Activated T-cell treated with anti-CD3 and anti-CD28 coated beads for 48 hours (primary cell): ENCODE data around the gene ZNF236.
"Not testable (repeated sequence)": the region's sequence is repeated elsewhere in the genome, so short reads cannot be mapped to it uniquely, and the experiment has no call there.

Source experiments
- DNase-seq: peaks from one replicate; pipeline ENCODE4 v3.0.0-alpha.2; 2020; ENCODE audit warnings: low read depth

ZNF236 gene

DNA sequence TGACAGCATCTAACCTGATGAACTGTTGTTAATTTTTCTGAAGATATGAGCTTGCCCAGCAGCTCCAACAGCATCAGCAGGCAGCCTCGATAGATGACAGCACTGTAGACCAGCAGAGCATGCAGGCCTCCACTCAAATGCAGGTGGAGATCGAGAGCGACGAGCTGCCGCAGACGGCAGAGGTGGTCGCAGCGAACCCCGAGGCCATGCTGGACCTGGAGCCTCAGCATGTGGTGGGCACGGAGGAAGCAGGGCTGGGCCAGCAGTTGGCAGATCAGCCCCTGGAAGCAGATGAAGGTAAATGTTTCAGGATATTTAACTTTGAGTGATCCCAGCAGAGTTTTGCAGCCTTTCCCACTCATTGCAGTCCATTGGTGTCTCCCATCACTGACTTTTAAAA, 85.9 kb downstream of the ZNF236 start:
- DNase-seq = no peak

DNA sequence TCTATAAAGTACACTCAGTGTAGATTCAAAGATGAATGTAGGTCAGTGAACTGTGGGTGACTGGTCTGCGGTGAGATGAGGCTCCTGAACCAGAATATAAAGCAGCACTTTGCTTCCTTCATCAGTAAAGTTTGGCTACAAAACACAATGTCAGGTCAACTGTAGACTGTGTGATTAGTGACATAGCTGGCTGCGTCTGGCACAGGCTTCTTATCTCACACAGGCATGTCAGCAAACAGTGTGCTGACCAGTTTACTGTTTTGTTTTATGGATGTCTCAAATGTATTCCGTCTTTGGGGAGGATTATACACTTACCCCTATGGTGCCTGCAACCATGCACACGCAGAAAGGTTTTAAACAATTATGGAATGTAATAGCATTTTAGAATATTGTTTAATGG, 87.1 kb downstream of the ZNF236 start:
- no peak for DNase-seq

DNA sequence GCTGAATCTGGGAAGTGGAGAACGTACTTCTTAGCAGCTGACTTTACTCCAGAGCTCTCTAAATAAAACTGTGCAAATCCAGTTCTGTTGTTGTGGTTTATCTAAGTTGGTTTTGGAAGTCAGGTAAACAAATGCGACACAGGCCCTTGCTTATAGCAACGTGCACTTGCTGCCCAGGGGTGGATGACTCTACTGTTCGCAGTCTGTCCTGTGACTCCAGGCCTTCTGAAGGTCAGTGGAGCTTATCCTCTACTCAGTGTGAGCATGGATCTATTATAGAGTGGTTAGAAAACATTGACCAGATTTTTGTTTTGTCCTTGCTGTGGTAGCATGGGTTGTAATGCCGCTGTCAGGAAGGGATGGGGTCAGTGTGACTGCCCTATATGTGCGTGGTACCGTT, 89.1 kb downstream of the ZNF236 start:
- DNase-seq = no peak

DNA sequence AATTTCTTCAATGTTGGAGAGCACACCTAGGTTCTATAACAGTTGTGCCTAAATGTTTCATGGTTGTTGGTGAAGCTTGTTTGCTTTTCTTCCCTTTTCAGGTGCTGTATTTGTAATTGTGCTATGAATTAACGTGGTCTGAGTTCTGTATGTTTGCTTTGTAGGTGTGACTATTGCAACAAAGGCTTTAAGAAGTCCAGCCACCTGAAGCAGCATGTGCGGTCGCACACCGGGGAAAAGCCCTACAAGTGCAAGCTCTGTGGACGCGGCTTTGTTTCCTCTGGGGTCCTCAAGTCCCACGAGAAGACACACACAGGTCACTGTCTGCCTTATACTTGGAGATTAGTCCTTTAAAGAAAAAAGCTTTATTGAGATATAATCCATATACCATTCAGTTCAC, 91.2 kb downstream of the ZNF236 start:
- no peak for DNase-seq

DNA sequence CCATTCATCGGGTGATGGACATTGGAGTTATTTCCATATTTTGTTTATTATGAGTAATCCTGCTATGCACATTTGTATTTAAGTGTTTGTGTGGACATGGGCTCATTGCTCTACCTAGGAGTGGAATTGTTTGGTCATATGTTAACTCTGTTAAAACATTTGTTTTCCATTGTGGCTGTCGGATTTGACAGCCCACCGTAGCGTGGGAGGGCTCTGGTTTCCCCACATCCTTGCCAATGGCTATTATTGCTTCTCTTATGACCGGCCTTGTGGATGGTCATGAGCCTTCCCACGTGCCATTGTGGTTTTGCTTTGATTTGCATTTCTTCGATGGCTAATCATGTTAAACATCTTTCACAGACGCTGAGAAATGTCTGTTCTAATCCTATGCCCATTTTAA, 92.0 kb downstream of the ZNF236 start:
- no peak for DNase-seq

DNA sequence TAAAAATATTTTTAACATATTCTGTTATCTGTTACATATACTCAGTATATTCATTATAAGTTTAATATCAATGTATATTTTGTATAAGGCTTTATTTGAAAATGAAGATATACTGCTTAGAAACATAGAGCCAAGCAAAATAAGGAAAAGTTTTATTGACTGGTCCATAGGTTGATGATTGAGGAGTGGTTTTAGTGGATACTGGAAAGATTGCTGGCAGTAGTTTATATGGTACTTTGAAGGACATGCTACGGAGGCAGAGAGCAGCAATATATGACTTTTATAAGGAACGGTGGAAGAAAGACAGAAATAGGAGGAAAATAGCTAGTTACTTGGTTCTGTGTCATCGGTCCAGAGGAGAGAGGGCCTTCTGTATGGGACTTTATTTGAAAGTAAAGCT, 92.4 kb downstream of the ZNF236 start:
- DNase-seq = no peak

DNA sequence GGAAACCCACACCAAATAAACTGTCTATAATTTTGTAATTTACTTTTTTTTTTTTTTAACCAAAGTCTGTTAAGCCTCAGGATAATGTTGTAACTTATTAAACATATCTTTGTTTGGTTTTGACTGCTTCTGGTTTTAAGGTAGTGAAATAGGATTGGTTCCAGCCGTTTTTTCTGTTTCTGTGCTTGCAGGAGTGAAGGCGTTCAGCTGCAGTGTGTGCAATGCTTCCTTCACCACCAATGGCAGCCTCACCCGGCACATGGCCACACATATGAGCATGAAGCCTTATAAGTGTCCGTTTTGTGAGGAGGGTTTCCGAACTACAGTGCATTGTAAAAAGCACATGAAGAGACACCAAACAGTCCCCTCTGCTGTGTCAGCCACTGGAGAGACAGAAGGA, 93.1 kb downstream of the ZNF236 start:
- no peak for DNase-seq

DNA sequence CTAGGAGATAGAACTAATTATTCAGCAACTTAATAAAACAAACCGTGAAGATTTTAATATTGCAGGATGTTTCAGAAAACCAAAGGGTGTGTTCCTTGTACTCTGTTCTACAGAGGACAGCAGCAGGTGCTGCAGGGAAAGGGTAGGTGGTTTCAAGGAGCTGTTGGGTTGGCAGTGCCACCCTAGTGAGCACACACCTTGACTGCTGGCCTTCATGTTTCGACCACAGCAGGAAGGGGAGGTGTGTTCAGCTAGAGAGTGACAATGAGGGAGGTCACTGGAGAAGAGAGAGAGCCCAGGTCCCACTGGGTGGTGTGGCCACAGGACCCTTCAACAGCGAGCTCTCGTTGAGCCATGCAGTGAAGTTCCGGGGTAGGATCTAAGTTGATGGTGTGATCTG, 98.6 kb downstream of the ZNF236 start:
- DNase-seq = no peak

DNA sequence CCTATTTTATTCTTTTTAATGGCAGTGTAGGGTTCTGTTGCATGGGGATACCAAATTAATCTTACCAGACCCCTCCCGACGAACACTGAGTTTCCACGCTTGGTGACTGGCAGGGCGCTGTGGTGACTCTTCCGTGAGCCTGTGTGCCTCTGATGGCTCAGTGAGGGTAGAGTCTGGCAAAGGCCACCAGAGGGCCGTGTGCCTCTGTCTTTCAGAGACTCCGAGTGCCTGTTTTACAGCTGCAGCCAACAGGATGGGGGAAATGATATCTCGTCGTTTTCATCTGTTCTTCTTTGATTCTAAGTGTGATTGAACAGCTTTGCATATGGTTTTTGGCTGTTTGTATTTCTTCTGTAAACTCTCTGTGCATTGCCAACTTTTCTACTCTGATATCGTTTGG, 99.8 kb downstream of the ZNF236 start:
- DNase-seq = peak; percentile 27

DNA sequence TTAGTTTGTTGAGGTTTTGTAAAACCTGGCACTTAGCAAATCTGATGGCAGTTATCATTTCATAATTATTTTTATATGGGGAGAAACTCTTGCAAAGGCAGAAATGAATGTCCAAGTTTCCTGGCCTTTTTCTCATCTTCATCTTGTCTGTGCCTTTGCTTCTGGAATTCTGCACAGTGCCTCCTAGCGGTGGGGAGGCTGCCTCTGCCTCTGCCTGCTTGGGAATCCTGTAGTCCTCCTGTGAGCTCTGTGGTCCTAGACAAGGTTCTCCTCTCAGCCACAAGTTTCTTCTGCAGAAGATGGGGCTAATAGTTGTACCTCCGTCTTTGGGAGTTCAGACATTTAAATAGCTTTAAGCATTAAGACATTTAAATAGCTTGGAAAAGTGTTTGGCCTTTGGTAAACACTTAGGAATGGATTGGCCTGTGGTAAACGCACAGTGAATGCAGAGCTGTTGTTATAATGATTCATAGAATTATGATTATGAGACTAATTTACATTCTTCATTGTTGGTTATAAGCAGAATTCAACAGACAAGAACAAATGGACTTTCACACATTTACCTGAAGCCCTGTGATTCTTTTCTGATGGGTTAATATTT, 101.2 kb downstream of the ZNF236 start:
- DNase-seq = no peak

DNA sequence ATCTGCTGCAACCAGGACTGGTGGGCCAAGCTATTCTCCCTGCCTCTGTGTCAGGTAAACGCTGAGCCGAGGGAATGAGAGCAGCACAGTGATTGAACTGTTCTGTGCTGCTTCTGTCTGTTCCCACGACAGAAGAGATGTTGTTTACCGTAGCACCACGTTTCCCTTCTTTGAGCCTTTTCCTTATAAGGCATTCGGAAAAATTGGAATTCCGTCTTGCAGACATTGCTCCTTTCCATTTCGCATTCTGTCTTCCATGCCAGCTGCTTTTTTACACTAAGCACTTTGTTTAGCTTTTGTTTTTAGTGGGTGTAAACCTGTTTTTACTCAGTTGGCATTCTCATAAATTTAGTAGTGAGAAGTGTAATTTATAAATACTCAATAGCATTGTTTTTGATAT, 103.1 kb downstream of the ZNF236 start:
- no peak for DNase-seq

DNA sequence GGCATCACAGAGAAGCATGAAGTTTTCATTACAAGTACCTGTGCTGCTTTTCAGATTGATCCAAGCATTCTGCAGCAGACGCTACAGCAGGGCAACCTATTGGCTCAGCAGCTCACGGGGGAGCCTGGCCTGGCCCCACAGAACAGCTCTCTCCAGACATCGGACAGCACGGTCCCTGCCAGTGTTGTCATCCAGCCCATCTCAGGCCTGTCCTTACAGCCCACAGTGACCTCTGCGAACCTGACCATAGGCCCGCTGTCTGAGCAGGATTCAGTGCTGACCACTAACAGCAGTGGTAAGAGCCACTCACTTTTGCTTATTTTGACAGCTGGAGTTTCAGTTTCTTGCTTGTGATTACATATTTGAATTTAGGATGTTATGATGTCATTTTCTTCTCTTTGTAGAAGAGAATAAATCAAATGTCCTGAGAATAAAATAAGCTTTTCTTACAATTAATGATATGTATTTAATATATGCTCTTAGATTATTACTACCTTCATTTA, 104.9 kb downstream of the ZNF236 start:
- no peak for DNase-seq

DNA sequence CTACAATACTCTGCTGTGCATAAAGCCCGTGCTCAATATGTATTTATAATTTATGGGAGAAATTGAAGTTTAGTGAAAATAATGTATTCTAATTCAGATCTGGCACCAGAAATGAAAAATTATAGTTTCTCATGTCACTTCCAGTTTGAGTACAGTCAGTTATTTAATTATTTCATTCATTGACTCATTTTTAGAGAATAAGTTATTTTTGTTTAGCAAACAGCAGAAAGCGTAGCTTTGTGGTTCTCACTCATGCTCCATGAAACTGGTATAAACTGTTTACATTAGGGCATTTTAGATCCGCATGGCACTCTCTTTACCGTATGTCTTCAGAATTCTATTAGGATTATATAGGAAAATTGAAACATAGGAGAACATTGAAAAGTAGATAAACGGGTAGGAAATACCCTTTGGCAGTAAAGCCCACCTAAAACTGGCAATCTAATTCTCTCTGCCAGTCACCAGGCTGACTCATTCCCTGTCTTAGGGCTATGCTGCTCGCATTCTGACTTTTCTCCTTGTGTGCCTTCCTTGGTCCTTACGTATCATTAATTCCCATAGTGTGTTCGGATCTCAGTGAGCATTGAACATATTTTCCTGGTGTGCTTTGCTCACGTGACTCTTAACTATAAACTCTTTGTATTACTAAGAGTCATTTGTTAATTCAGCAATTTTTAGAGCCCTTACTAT, 106.0 kb downstream of the ZNF236 start:
- DNase-seq = no peak

DNA sequence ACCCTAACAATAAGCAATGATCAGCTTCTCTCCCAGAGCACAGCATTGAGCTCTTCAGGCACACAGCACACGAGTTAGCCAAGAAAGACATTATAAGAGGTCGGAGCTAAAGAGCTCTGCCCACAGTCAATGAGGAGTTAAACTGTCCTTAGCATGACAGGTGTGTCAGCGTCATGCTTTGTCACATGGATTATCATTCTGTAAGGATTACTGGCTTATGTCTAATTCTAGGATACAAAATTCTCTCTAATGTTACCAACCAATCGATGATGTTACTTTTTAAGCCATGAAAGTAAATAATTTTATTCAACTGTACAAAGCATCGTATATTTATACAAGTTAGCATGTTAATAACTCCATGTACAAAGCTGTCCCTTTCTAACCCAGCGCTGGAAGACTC, 108.8 kb downstream of the ZNF236 start:
- DNase-seq = no peak

DNA sequence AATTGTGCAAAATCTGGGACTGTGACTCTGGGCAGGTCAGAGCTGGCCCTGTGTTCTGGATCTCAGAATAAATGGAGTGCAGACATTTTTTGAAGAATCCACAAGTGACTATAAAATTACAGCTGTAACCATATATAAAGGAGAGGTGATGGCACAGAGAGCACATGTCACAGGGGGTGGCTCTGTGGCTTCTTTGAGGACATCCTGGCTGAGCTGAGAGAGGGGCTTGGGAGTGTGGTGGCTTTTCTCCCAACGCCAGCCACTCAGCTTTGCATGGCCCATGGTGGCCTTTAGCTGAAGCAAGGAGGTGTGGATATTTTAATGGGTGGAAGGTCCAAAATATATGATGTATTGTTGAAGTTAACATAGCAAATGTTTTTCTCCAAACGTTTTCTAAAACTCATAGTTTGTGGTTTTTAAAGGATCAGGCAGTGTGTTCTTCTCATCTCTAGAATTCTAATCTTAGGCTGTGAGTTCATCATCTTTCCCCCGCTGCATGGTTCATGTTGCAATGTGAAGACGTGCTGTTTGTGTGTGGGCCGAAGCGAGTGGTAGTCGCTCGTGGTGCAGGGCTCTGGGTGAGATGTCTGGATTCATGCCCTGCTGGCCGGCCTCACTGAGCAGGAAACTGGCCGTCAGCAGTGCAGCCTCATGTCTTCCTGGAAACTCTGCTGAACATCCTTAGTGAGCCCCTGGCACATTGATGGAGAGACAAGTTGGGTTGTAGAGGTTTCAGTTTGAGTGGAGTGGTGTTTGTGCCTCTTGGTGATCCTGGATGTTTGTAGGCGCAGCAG, 109.9 kb downstream of the ZNF236 start:
- no peak for DNase-seq

DNA sequence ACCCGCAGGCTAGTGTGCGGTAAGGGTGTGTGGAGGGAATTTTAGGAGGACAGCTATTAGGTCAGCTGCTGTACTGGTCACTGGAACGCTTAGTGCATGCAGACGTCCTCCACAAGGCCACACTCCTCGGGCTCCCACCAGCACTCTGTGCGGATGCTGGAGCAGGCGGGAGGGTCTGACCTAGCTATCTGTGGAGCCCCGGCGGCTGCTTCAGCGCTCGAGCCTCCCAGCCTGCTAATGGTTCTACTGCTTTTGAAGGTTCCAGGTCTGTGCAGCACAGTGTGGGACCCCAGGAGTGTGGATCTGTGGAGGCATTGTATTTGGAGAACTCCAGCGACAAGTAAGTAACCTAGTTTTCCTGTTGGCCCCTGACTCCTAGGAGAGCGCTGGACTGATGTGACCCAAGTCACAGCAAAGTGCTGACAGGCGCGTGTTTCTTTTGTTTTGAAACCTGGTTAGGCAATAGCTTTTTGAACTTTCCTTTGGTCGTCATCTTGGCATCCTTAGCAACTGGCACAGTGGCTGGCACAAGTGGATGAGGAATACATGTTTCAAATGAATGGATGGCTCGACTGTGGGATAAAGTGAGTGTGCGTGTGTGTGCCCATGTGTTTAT, 113.5 kb downstream of the ZNF236 start:
- no peak for DNase-seq

DNA sequence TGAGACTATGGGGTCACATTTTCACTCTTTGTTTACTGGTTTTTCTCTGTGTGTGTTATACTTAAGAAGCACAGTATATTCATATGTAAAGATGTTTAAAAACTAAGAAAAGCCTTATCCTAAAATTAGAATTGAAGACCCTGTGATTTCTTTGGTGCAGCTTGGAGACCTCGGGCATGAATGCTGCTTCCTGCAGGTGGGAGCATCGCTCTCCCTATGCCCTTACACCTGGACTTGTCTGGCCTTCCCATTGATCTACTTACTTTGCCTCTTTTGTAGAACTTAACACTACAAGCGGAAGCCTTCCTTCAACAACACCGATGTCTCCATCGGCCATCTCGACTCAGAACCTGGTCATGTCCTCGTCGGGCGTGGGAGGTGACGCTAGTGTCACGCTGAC, 114.5 kb downstream of the ZNF236 start:
- DNase-seq = no peak

DNA sequence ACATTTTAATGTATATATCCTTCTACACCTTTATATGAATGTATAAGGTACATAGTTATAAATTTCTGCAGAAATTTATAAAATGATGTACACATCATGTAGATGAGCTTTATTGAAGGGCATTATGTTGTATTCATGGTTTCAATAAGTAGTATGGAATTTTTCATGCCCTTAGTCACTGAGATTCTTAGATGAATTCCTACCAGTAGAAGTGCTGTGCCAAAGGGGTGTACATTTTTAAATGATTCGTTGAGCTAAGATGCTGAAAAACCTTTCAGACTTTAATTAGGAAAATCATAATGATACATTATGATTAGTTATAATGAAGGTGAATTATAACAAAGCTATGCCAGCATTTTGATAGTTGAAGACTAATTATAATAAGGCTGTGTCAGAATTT, 115.2 kb downstream of the ZNF236 start:
- DNase-seq = no peak

DNA sequence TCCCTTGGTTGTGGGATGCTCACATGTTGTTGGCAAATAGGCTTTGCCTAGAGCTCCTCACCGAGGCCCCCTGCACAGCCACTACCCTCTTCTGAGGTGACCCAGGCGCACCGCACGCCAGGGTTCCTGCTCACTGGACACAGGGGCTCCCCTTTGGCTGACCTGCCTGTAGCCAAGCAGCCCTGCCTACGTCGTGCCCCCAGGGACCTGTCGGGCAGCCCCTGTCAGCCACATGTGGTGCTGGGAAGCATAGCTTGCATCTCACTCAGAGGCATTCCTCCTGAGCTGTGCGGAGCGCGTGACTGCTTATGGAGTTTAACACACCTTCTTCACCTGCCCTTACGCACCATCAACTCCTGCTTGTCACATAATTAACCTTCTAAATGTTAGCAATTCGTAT, 116.3 kb downstream of the ZNF236 start:
- DNase-seq = no peak

DNA sequence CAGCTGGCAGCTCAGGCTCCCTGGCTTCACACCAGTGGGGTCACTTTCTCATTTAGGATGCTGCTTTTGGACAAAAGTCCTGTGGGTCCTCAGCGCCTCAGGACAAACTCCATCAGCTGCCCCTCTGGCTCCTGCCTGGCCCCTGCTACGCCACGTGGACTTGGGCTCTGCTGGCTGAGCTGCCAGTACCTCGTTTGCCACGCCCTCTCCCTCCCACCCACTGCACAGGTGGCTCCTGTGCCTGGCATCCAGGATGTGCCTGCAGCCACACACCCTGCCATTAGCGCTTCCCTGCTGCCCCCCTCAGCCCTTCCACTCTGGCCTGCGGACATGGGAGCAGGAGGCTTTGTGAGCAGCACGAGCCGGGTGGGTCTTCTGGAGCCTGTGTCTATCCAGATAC, 118.9 kb downstream of the ZNF236 start:
- DNase-seq = no peak

DNA sequence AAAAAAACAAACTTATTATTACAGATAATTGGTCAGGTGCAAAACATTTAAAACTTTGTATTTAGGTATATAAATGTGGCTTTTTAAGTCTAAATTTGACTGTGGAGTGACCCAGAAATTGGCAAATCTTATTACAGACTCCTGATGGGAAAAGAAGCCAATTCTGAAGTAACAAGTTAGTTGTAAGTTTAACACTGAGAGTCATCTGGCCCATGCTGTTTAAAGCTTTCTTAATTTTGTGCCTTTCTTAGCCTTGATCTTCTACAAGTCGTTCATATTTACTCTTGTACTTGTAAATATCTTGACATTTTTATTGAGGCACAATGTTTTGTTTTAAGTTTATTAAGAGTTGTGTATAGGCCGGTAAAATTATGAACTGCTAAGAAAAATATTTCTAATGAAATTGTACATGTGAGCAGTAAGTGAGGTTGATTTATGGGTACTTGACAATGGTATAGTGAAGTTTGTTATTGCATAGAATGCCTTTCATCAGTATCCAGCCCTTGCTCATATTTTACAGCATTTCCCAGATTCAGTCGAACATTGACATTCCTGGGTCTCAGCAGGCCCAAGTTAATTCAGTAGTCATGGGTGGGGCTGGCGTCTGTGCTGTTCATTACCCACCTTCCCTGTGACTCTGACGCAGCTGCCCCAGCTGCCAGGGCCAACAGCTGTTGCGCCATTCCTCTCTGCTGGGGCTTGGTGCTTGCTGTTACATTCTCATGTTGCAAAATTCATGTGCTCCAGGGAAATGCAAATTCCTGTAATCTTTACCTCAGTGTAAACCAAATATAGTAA, 121.4 kb downstream of the ZNF236 start:
- DNase-seq = no peak

DNA sequence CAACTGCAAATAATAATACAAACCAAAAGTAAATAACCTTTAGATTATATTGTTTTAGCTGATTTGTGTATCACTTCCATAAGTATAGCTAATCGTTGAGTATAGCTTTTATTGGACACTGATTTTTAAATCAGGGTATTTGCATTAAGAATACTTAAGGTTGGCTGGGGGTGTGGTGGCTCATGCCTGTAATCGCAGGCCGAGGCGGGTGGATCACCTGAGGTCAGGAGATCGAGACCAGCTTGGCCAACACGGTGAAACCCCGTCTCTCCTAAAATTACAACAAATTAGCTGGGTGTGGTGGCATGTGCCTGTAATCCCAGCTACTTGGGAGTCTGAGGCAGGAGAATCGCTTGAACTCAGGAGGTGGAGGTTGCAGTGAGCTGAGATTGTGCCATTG, 122.0 kb downstream of the ZNF236 start:
- not testable (repeated sequence) for DNase-seq
